Sigmoid colon (tissue), 7 donors: ENCODE measurements around the gene FHAD1. TPM values are rescaled to one million over a fixed set of nuclear protein-coding genes. Genes with fewer than 3 reads are reported as not detected.

Experiments used
- DNase-seq: peaks from one replicate; pipeline ENCODE4 v3.0.0-alpha.2; 2019
- H3K27ac ChIP-seq, 4 donors: fragments of 200-600 bp; sonication (generic); one replicate each; pipeline ENCODE4 v1.5.1; 2016 to 2019; ENCODE audit warnings: mild to moderate bottlenecking in 1 of 4
- H3K27me3 ChIP-seq, 3 donors: fragments of 200-600 bp; sonication (generic); one replicate each; pipeline ENCODE4 v1.5.1; 2019; ENCODE audit warnings: mild to moderate bottlenecking in 1 of 3
- H3K36me3 ChIP-seq, 4 donors: fragments of 200-600 bp; sonication (generic); one replicate each; pipeline ENCODE4 v1.5.1; 2016 to 2019
- H3K4me1 ChIP-seq, 4 donors: fragments of 200-600 bp; sonication (generic); one replicate each; pipeline ENCODE4 v1.5.1; 2017 to 2019
- H3K4me3 ChIP-seq, 4 donors: fragments of 200-600 bp; sonication (generic); one replicate each; pipeline ENCODE4 v1.5.1; 2017 to 2019; ENCODE audit warnings: mild to moderate bottlenecking in 2 of 4, moderate library complexity in 1 of 4
- H3K9me3 ChIP-seq, 4 donors: fragments of 200-600 bp in 3 of 4; sonication (generic) in 3 of 4; one replicate each; pipeline versions ENCODE4 v1.5.1 to v1.6.1; 2013 to 2019
- CTCF ChIP-seq, 4 experiments: fragments of 450-650 bp in 3 of 4; fragments of 200-600 bp in 1 of 4; IDR thresholded peaks; one replicate each; pipeline ENCODE4 v1.5.1; 2016 to 2019; ENCODE audit warnings: antibody characterized with exemption in 4 of 4, mild to moderate bottlenecking in 3 of 4, moderate library complexity in 2 of 4
- EP300 ChIP-seq, 4 donors: sonication (generic); formaldehyde crosslinking; IDR thresholded peaks; one replicate each; pipeline ENCODE4 v1.6.1; 2017; ENCODE audit warnings: antibody characterized with exemption in 4 of 4
- POLR2A ChIP-seq, 2 donors: fragments of 450-650 bp; IDR thresholded peaks; one replicate each; pipeline ENCODE4 v1.6.1; 2016; ENCODE audit warnings: antibody characterized with exemption in 2 of 2, mild to moderate bottlenecking in 2 of 2, moderate library complexity in 2 of 2
- POLR2AphosphoS5 ChIP-seq, 4 donors: sonication (generic); formaldehyde crosslinking; IDR thresholded peaks; one replicate each; pipeline ENCODE4 v1.6.1; 2017; ENCODE audit warnings: antibody characterized with exemption in 4 of 4
- WGBS, 2 donors: extraction: QIAGEN DNeasy Blood & Tissue Kit; methylation state at CpG; one replicate each; pipeline ENCODE4 v1.1.7; 2013; 5-methylcytosine and 5-hydroxymethylcytosine counted together
- intact Hi-C: fragments of 100-400 bp; cut with DNase I; formaldehyde crosslinking; loops from one replicate; pipeline ENCODE4 v1.15.1; 2023
- polyA plus RNA-seq, 3 donors: library from polyadenylated mRNA; stranded (reverse); fragments of 200-250 nt; gene quantifications; one replicate each; pipeline ENCODE4 v1.2.3, GENCODE V29; 2013
- total RNA-seq, 4 donors: library from RNA; depleted of rRNA; stranded (reverse); fragments of >200 nt; gene quantifications; one replicate each; pipeline ENCODE4 v1.1.0, GENCODE V29; 2016
- donor health status: healthy with polysubstance abuse.
- donor health status: Bipolar disorder and iron deficiency.
- donor health status: healthy.

Gene FHAD1
- total and polyA plus RNA-seq, 7 donors = 0.27 to 1.8 (median 0.92) TPM; not detected in 2

DNA sequence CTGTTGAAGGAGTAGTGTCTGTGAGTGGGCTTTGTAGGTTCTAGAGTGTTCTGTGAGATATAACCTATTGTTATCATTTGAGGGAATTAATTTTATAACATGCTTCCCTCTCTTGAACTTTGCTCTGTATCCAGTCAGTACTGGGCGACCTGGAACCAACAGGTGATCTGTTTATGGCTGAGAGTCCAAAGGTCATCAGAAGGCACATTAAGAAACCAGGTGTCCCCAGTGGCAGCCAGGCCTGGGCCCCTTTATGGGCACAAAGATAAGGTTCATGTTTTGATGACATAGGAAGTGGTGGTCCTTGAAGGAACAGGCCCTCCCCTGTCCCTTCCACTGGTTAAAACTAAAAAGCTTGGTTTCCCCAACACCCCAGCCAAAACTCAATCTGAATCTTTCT lies 61.1 kb downstream of the FHAD1 start:
- Histone ChIP-seq H3K36me3 (no peaks in the 10 kb centered on the region), H3K4me3 (no peak overlapping the region), H3K27me3 (no peaks in the 10 kb centered on the region), H3K4me1 (no peaks in the 10 kb centered on the region), H3K27ac (no peak overlapping the region), H3K9me3 (no peaks in the 10 kb centered on the region)
- TF ChIP-seq POLR2AphosphoS5 (IDR thresholded peaks at IDR 0.05) = no peak
- no peak for TF ChIP-seq POLR2A (IDR thresholded peaks at IDR 0.05)
- no peak for TF ChIP-seq CTCF (IDR thresholded peaks at IDR 0.05)
- no peak for TF ChIP-seq EP300 (IDR thresholded peaks at IDR 0.05)
- intact Hi-C loops = no loop called here
- DNase-seq = no peak
- WGBS, 2 donors = 20 to 58% methylated on average over 1 of the region's 1 CpG

DNA sequence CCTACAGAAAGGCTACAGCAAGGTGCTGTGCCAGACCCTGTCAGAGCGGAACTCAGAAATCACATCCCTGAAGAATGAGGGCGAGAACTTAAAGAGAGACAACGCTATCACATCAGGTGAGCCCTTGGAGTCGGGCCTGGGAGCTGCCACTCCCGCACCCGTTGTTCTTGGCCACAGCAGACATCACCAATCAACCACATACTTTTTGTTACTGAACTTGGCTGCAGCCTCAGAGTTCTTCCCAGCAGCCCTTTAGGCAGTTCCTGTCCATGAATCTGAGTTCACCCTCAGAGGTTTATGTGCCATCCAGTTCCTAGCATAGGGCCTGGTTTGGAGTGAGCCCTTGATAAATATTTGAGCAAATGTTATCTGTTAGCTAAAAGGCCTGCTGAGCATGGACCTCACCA lies 61.6 kb downstream of the FHAD1 start:
- H3K27me3 ChIP-seq = no peaks in the 10 kb centered on the region
- intact Hi-C loops = no loop called here
- H3K4me3 ChIP-seq = no peak overlapping the region
- TF ChIP-seq CTCF (IDR thresholded peaks at IDR 0.05) (no peak), POLR2AphosphoS5 (IDR thresholded peaks at IDR 0.05) (no peak), POLR2A (IDR thresholded peaks at IDR 0.05) (no peak), EP300 (IDR thresholded peaks at IDR 0.05) (no peak)
- no peak for DNase-seq
- no peaks in the 10 kb centered on the region for H3K4me1 ChIP-seq
- no peaks in the 10 kb centered on the region for H3K9me3 ChIP-seq
- 21 to 75% methylated on average over 6 of the region's 6 CpGs for WGBS, 2 donors
- no peaks in the 10 kb centered on the region for H3K36me3 ChIP-seq
- H3K27ac ChIP-seq = no peak overlapping the region

DNA sequence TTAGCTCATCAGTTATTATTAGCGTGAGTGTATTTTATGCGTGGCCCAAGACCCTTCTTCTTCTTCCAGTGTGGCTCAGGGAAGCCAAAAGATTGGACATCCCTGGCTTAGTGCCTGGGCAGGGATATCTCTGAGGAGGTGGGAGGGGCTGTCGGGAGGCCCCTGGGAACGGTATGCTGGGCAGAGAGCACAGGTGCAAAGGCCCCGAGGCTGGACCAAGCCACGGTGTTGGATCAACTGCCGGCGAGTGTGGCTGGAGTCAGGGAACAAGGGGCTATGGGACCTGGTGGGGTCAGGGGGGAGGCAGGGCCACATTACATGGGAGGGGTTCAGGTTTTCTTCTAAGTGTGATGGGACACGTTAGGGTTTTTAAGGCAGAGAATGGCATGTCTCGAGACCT lies 62.7 kb downstream of the FHAD1 start:
- Histone ChIP-seq H3K4me3 (no peak overlapping the region), H3K27me3 (no peaks in the 10 kb centered on the region), H3K27ac (no peak overlapping the region), H3K4me1 (no peaks in the 10 kb centered on the region), H3K9me3 (no peaks in the 10 kb centered on the region), H3K36me3 (no peaks in the 10 kb centered on the region)
- no peak for TF ChIP-seq POLR2AphosphoS5 (IDR thresholded peaks at IDR 0.05)
- TF ChIP-seq POLR2A (IDR thresholded peaks at IDR 0.05) = no peak
- TF ChIP-seq CTCF (IDR thresholded peaks at IDR 0.05) = no peak
- no peak for TF ChIP-seq EP300 (IDR thresholded peaks at IDR 0.05)
- no peak for DNase-seq
- intact Hi-C loops = no loop called here
- 64 to 85% methylated on average over 10 of the region's 10 CpGs for WGBS, 2 donors

DNA sequence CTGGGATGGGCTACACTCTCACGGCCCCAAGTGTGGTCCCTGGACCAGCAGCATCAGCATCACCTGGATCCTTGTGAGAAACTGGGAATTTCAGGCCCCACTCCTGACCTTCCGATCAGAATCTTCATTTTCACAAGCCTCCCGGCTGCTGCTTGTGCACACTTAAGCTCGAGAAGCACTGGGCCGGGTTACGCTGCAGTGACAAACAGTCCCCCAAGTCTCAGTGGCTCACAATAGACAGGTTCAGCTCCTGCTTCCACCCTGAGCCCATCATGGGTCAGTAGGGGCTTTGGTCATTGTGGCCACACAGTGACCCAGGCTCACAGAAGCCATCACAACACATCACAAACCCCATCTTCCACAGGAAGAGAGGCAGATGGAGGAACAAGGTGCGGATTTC lies 63.5 kb downstream of the FHAD1 start:
- H3K9me3 ChIP-seq = no peaks in the 10 kb centered on the region
- no peak overlapping the region for H3K4me3 ChIP-seq
- H3K4me1 ChIP-seq = no peaks in the 10 kb centered on the region
- no peaks in the 10 kb centered on the region for H3K27me3 ChIP-seq
- intact Hi-C loops = no loop called here
- no peak for DNase-seq
- no peaks in the 10 kb centered on the region for H3K36me3 ChIP-seq
- H3K27ac ChIP-seq = no peak overlapping the region
- WGBS, 2 donors = 93 to 96% methylated on average over 7 of the region's 7 CpGs
- TF ChIP-seq EP300 (IDR thresholded peaks at IDR 0.05) = no peak

DNA sequence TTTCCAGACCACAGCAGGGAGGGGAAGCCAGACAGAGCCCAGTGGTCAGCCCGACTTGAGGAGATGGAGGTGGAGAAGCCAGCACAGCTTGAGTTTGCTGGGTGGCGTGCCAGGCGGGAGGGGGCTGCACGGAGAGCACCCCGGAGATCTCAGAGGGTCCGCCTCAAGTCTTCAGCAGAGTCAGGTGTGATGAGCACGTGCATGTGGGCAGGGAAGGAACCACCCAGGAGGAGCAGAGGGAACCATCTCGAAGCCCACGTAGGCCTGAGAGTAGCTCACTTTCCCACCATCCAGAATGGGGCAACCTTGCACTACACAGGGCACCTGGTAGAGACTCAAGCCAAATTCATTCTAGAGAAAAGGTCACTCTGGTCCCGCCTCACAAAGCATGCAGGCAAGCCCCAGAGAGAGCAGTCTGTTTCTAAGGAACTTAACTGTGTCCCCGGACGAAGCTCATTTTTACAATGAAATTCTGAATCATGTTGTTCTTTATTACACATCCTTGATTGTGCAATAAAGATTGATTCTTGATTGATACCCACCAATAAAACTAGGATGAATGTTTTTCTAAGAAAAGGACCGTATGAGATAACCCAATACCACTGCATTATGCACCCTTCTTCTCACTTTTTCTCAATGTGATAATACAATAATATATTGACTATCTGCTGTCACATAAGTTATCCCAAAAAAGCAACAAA lies 64.2 kb downstream of the FHAD1 start:
- DNase-seq = no peak
- TF ChIP-seq EP300 (IDR thresholded peaks at IDR 0.05) = no peak
- Histone ChIP-seq H3K4me3 (no peak overlapping the region), H3K4me1 (no peaks in the 10 kb centered on the region), H3K27ac (no peak overlapping the region), H3K9me3 (no peaks in the 10 kb centered on the region), H3K36me3 (no peaks in the 10 kb centered on the region), H3K27me3 (no peaks in the 10 kb centered on the region)
- 62 to 85% methylated on average over 13 of the region's 13 CpGs for whole genome bisulfite sequencing, 2 donors
- intact Hi-C loops = no loop called here

GRCh38 chr1:15311880-15312279 lies 64.9 kb downstream of the FHAD1 start:
- Histone ChIP-seq H3K9me3 (no peaks in the 10 kb centered on the region), H3K4me3 (no peak overlapping the region), H3K36me3 (no peaks in the 10 kb centered on the region), H3K27ac (no peak overlapping the region), H3K27me3 (no peaks in the 10 kb centered on the region), H3K4me1 (no peaks in the 10 kb centered on the region)
- TF ChIP-seq EP300 (IDR thresholded peaks at IDR 0.05) = no peak
- no peak for TF ChIP-seq CTCF (IDR thresholded peaks at IDR 0.05)
- TF ChIP-seq POLR2A (IDR thresholded peaks at IDR 0.05) = no peak
- intact Hi-C loops = no loop called here
- DNase-seq = no peak
- WGBS, 2 donors = 92 to 94% methylated on average over 7 of the region's 7 CpGs
